IPS-15b (cell line): Measurements from ENCODE around the gene NGF.
A peak's percentile ranks its signal among the peaks of the same experiment; 100 is the strongest.
"Not testable (repeated sequence)": the region's sequence is repeated elsewhere in the genome, so short reads cannot be mapped to it uniquely, and the experiment has no call there.

Experiments used
- H3K27me3 ChIP-seq: one replicate; pipeline ENCODE4 v1.6.1; 2013; ENCODE audit warnings: low read length; ENCODE audit not compliant: control insufficient read depth, insufficient read depth
- H3K36me3 ChIP-seq: one replicate; pipeline ENCODE4 v1.6.1; 2013; ENCODE audit warnings: low read length; ENCODE audit not compliant: control insufficient read depth, insufficient read depth
- H3K4me1 ChIP-seq: one replicate; pipeline ENCODE4 v1.6.1; 2013; ENCODE audit warnings: mild to moderate bottlenecking, low read length; ENCODE audit not compliant: control insufficient read depth, insufficient read depth
- H3K4me3 ChIP-seq: one replicate; pipeline ENCODE4 v1.5.1; 2013; ENCODE audit warnings: low read depth, low read length
- H3K9ac ChIP-seq: one replicate; pipeline ENCODE4 v1.6.1; 2013; ENCODE audit warnings: low read depth, mild to moderate bottlenecking, low read length
- H3K9me3 ChIP-seq: one replicate; pipeline ENCODE4 v1.6.1; 2013; ENCODE audit warnings: mild to moderate bottlenecking, low read length; ENCODE audit not compliant: control insufficient read depth, insufficient read depth

NGF gene

GRCh38 chr1:115337633-115338456, at the start of gene NGF:
NGF (minus strand) TSS chr1:115338249; CDS start chr1:115286795, 51,454 bp downstream.
- H3K9me3 ChIP-seq = no peaks in the 10 kb centered on the region
- peak within 1 kb of the TSS; percentile 88 for H3K4me3 ChIP-seq
- H3K4me1 ChIP-seq = peaks cover 2% of the 10 kb centered on the region
- H3K27me3 ChIP-seq = peaks cover 70% of the 10 kb centered on the region
- peak within 1 kb of the TSS; percentile 65 for H3K9ac ChIP-seq
- H3K36me3 ChIP-seq = no peaks in the 10 kb centered on the region

DNA sequence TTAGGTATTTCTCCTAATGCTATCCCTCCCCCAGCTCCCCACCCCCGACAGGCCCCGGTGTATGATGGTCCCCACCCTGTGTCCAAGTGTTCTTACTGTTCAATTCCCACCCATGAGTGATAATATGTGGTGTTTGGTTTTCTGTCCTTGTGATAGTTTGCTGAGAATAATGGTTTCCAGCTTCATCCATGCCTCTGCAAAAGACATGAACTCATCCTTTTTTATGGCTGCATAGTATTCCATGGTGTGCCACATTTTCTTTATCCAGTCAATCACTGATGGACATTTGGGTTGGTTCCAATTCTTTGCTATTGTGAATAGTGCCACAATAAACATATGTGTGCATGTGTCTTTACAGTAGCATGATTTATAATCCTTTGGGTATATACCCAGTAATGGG, 45.4 kb upstream of the NGF start:
- not testable (repeated sequence) for H3K36me3 ChIP-seq, H3K9ac ChIP-seq, H3K9me3 ChIP-seq, H3K27me3 ChIP-seq, H3K4me1 ChIP-seq, H3K4me3 ChIP-seq

- Histone ChIP-seq H3K9ac (no peak overlapping the region), H3K27me3 (no peaks in the 10 kb centered on the region), H3K4me3 (no peak overlapping the region), H3K36me3 (no peaks in the 10 kb centered on the region), H3K4me1 (no peaks in the 10 kb centered on the region), H3K9me3 (no peaks in the 10 kb centered on the region)
Observed at GRCh38 chr1:115379943-115380342, 41.9 kb upstream of the NGF start.

DNA sequence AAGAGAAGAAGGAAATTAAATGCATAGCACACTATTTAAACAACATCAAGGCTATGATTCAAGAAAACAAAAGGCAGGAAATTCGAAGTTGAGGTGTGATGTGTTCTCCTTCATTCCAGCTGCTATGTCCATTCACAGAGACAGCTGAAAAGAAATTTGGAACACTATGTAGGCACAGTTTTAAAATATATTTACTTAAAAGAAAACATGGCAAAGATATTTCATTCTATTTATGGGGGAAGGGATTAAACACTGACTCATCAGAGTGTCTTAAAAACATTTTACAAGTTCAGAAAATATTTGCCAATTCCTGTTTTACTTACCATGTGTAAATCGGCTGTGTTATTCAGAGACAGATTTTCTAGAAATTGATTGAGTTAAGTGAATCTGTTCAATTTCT, 39.4 kb upstream of the NGF start:
- Histone ChIP-seq H3K9ac (no peak overlapping the region), H3K36me3 (no peaks in the 10 kb centered on the region), H3K27me3 (no peaks in the 10 kb centered on the region), H3K9me3 (no peaks in the 10 kb centered on the region), H3K4me1 (no peaks in the 10 kb centered on the region), H3K4me3 (no peak overlapping the region)

GRCh38 chr1:115374598-115374997, 36.5 kb upstream of the NGF start:
- no peak overlapping the region for H3K4me3 ChIP-seq
- no peaks in the 10 kb centered on the region for H3K4me1 ChIP-seq
- no peaks in the 10 kb centered on the region for H3K9me3 ChIP-seq
- H3K9ac ChIP-seq = no peak overlapping the region
- H3K27me3 ChIP-seq = no peaks in the 10 kb centered on the region
- no peaks in the 10 kb centered on the region for H3K36me3 ChIP-seq

- Histone ChIP-seq H3K36me3 (no peaks in the 10 kb centered on the region), H3K9ac (no peak overlapping the region), H3K4me3 (no peak overlapping the region), H3K27me3 (no peaks in the 10 kb centered on the region), H3K4me1 (no peaks in the 10 kb centered on the region), H3K9me3 (no peaks in the 10 kb centered on the region)
Observed at GRCh38 chr1:115373305-115373704, 35.3 kb upstream of the NGF start.

DNA sequence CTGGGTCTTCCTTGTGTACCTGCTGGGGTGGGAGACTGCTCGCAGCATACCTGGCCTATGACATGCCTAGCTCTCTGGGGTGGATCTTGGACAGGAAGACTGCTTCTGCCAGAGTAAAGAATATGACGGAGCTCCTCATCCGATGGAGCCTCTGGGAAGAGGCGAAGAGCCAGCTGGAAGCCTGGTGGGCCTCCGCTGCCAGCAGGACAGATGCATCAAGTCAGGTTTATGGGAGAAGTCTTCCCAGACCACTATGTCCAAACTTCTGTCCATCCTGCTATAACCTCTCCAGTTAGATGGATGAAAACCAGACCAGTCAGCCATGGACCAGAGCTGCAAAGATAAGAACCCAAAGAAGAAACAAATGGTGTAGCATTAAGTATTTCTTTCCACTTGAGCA, 27.7 kb upstream of the NGF start:
- Histone ChIP-seq H3K4me1 (no peaks in the 10 kb centered on the region), H3K36me3 (no peaks in the 10 kb centered on the region), H3K9me3 (no peaks in the 10 kb centered on the region), H3K9ac (no peak overlapping the region), H3K4me3 (no peak overlapping the region), H3K27me3 (no peaks in the 10 kb centered on the region)

GRCh38 chr1:115364780-115365155, 26.7 kb upstream of the NGF start:
- Histone ChIP-seq H3K4me1 (no peaks in the 10 kb centered on the region), H3K36me3 (peaks cover under 1% of the 10 kb centered on the region), H3K9me3 (no peaks in the 10 kb centered on the region), H3K4me3 (no peak overlapping the region), H3K27me3 (no peaks in the 10 kb centered on the region), H3K9ac (no peak overlapping the region)

DNA sequence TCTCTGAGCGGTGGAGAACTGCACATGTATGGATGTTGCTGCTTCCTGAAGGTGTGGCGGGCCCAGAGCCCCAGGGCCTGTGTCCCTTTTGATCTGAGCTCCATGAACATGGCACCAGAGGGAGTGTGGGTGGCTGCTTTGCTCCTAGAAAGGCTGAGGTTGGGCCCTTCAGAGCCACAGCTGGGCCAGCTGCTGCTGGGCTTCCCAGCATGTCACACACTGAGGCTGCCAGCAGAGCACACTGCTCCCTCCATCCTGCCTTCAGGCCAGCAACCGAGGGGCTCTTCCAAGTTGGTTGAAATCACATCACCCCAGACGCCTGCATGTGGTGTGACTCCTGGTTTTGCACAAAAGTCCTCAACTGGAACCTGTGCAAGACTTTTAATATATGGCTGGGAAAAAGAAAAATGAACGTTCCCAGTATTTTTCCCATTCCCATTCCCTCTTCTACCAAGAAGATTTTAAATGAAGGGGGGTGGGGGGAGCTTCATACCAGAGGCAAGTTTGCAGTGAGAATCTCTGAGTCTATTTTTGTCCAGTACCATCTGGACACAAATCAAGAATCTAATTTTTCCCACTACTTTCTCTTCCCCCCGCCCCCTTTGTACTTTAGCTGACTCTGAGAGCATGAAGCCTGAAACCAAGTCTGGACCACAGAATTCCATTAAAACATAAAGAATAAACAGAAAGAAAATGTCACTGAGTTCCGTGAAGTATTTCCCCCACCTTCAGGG, 26.2 kb upstream of the NGF start:
- no peaks in the 10 kb centered on the region for H3K9me3 ChIP-seq
- H3K27me3 ChIP-seq = no peaks in the 10 kb centered on the region
- H3K9ac ChIP-seq = no peak overlapping the region
- H3K4me3 ChIP-seq = no peak overlapping the region
- no peaks in the 10 kb centered on the region for H3K4me1 ChIP-seq
- peaks cover 2% of the 10 kb centered on the region for H3K36me3 ChIP-seq

DNA sequence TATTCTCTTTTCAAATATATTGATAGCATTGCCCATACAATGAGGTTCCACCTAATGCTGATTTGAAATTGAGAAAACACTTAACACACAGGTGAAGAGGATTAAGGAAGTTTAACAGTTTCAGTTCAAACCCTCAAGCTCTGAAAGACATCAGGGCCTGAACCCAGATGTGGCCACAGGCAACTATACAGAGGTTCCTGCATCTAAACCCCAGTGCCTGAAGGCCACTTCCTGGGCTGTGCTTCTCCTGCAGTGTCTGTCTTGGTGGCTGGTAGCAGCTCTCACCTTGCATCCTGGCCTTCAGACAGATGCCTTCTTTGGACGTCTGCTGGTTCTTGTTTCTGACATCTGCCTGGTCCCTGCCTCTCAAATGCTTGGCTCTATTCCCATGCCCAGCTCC, 25.1 kb upstream of the NGF start:
- Histone ChIP-seq H3K36me3 (peaks cover 2% of the 10 kb centered on the region), H3K4me3 (no peak overlapping the region), H3K4me1 (no peaks in the 10 kb centered on the region), H3K9me3 (no peaks in the 10 kb centered on the region), H3K27me3 (no peaks in the 10 kb centered on the region), H3K9ac (no peak overlapping the region)

GRCh38 chr1:115360505-115361129, 22.6 kb upstream of the NGF start:
- H3K4me1 ChIP-seq, H3K4me3 ChIP-seq, H3K36me3 ChIP-seq, H3K27me3 ChIP-seq, H3K9ac ChIP-seq, H3K9me3 ChIP-seq: not testable (repeated sequence)
